NCI-H345 (cell line): ENCODE measurements around the gene KCNJ6.
"Not testable (repeated sequence)": the region's sequence is repeated elsewhere in the genome, so short reads cannot be mapped to it uniquely, and the experiment has no call there.

Experiments
- DNase-seq: peaks from one replicate; lab custom pipeline; 2025; lab: John Stamatoyannopoulos, UW

Gene KCNJ6

GRCh38 chr21:37770461-37770860 is 145.8 kb downstream of the KCNJ6 start:
- no peak for DNase-seq

DNA sequence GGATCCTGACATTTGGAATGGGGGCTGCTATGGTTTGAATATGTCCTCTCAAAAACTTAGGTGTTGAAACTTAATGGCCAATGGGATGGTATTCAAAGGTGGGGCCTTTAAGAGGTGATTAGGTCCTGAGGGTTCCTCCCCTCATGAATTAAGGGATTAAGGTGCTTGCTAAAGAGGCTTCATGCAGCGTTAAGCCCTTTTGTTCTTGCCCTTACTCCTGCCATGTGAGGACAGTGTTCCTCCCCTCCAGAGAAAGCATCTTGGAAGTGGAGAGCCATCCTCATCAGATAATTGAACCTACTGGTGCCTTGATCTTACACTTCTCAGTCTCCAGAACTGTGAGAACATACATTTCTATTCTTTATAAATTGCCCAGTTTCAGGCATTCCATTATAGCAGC is 146.6 kb downstream of the KCNJ6 start:
- DNase-seq = no peak

DNA sequence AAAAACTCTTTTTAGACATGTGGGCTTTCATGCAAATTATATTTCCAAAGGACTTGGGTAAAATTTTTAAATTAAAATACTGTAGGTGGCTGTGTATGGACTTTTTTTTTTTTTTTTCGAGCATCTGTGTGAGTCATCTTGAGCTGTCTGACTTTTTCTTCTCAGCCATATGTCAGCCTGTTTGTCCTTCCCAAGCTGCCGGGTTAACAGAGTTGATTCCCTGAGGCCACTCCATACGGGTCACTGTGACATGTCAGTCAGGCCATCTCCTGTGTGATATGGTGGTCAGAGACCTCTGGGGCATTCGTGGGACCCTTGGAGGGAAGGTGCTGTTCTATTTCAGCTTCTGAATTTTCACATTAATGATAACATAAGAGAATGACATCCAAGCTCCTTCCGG is 148.3 kb downstream of the KCNJ6 start:
- DNase-seq = no peak

DNA sequence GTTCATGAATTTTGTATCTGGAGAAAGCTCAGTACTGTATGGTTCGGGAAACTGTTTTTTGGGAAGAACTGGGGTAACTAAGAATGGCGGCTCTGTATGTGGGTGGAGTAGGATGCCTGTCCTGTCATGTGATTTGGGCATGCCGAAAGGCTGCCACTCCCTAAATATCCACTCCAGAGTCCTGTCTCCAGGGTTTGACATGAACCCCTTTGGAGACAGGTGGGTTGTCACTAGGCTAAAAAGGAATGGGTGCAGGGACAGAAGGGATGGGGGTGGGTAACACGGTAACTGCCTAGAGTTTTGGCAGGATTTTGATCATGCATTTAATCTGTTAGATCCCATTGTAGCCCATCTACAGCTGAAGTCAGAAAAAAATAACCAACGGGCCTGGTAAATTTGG is 150.1 kb downstream of the KCNJ6 start:
- DNase-seq = no peak

DNA sequence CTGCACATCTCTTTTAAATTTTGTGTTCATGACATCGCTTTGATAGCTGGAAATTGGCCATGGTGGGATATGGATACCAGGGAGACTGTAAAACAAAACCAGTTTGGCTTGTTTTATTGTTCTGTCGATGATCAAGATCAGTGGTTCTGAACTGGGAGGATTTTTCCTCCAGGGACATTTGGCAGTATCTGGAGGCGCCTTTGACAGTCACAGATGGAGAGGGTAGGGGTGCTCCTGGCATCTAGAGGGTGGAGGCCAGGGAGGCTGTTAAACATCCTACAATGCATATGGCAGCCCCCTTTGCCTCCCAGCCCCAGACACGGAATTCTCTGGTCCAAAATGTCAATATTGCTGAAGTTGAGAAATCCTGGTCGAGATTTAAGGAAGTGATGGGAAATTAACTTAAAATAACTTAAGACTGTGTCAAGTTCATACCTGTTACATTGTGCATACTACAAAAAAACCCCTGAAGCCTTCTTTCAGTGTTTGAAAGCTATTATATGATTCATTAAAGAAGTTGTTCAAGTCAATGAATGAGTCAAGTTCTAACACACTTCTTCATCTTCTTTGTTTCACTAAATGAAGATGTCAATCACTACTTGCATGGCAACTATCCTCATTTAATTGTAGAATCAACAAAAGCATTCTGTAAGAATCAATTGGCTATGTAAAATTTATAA is 150.9 kb downstream of the KCNJ6 start:
- no peak for DNase-seq

DNA sequence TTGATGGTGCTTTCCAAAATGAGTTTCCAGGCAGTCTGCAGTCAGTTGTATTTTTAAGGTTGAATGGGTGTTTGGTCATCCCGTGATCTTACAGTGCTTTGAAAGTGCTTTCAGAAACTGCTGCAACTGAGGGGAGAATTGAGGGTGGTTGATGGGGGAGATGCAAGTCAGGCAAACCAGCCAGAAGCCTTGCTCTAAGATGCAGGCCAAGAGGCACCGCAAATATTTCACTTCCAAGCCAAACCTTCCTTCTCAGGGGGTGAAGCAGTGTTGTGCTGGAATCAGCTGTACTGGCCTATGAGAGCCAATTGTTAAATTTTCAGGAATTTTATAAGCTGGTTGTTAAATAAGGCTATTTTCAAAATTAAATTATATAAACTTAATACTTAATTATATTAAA is 151.6 kb downstream of the KCNJ6 start:
- DNase-seq = no peak

GRCh38 chr21:37763298-37763697 is 153.0 kb downstream of the KCNJ6 start:
- no peak for DNase-seq

DNA sequence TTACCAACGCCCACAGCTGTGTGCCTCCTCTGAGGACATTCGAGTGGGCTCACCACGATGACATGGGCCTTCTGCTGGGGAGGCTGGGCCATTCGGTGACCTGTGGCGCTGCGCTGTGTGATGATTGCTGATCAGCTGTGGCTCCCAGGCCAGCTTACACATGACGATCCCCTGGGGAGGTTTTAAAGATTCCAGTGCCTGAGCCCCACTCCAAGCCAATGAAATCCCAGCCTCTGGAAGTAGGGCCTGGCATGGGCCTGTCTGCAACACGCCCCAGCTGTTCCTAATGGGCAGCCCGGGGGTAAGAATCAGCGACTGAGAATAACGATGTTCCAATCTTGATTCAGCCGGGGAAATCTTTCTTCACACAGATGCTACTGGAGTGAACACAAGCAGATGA is 153.7 kb downstream of the KCNJ6 start:
- no peak for DNase-seq

DNA sequence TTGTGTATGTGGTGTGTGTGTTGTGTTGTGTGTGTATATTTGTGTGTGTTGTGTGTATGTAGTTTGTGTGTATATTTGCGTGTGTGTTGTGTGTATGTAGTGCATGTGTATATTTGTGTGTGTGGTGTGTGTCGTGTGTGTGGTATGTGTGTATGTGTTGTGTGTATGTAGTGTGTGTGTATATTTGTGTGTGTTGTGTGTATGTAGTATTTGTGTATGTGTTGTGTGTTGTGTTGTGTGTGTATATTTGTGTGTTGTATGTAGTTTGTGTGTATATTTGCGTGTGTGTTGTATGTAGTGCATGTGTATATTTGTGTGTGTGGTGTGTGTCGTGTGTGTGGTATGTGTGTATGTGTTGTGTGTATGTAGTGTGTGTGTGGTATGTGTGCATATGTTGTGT is 154.9 kb downstream of the KCNJ6 start:
- DNase-seq = not testable (repeated sequence)

- DNase-seq = no peak
Measured at GRCh38 chr21:37759777-37760176, 156.5 kb downstream of the KCNJ6 start.

DNA sequence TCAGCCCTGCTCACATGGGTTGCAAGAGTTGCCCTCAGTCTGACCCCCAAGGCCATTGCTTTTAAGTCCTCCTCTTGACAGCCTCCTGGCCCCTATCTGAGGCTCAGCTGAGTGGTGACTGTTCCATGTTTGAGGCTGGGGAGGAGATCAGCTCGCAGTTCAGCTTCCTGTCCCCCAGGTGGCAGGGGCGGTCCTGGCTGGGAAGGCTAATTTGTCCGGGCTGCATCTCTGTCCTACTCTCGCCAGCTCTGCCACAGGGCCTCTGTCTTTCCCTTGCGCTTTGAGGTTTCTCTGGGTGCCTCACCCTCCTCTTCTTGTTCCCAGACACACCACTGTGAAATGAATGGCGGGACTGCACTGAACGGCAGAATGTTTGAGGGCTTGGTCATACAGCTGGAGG is 157.3 kb downstream of the KCNJ6 start:
- no peak for DNase-seq

- DNase-seq = no peak
Measured at GRCh38 chr21:37757606-37758376, 158.5 kb downstream of the KCNJ6 start.

- no peak for DNase-seq
Measured at GRCh38 chr21:37753122-37753599, 163.1 kb downstream of the KCNJ6 start.

DNA sequence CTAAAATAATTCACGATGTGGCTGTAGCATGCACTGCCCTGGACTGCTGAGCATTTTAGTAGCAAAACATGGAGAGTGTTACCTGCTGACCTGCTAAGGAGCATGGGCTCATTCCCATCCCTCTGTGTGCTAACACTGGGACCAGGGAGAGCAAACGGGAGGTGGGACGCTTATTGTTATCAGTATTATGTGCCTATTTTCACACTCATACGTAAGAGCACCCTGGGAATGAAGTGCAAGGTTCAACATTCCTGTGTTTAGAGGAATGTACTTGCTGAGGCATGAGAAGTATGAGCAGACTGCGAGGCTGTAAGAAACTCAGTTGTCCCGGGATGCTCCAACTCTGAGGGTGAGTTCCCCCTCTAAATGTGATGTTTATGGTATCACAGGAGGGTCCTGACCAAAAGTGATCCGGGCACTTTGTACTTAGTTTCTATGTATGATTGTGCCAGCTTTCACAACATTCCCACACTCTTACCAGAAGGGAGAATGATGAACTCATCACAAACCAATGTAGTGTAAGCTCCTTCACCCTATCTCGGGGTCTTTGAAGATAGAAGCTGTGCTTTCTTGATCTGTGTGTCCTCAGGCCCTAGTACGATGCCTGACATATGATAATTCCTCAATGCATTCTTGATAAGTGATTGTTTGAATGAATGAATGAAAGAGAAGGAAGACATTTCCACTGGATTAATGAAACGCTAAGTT is 164.8 kb downstream of the KCNJ6 start:
- no peak for DNase-seq

- no peak for DNase-seq
Measured at GRCh38 chr21:37749132-37749531, 167.1 kb downstream of the KCNJ6 start.

GRCh38 chr21:37748351-37748750 is 167.9 kb downstream of the KCNJ6 start:
- DNase-seq = no peak

DNA sequence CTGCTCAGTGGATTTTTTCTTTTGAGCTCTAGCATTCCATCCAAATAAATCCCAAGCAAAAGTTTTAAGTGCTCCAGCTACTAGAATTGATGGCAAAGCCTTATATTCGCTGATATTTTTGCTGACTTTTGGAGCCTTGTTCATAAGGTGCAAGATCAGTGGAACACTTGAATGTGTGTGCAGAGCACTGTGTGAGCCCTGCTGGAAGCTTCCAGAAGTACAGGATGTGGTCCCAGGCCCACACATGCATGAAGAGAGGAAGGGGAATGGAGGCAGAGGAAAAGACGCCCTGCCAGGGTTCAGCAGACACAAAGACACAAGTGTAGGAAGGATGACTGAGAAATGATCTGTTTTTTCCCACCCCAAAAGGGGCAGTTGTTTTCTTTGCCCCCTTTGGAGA is 169.4 kb downstream of the KCNJ6 start:
- no peak for DNase-seq

DNA sequence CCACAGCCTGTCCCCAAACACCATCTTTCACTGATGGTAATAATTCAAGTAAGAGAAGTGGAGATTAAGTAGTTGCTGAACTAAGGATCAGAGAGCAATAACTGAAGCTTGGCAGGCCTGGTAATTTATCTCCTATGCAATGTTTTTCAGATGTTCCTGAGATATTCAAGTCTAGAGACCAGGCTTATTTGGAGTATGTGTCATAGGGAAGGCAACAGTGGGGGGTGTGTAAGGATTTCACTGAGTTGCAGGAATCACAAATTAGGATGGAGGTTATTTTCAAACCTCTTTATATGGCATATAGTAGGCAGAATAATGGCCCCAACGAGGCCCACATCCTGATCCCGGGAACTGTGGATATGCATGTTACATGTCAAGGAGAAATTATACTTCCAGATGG is 171.7 kb downstream of the KCNJ6 start:
- no peak for DNase-seq

- DNase-seq = no peak
Measured at GRCh38 chr21:37742532-37742931, 173.7 kb downstream of the KCNJ6 start.

DNA sequence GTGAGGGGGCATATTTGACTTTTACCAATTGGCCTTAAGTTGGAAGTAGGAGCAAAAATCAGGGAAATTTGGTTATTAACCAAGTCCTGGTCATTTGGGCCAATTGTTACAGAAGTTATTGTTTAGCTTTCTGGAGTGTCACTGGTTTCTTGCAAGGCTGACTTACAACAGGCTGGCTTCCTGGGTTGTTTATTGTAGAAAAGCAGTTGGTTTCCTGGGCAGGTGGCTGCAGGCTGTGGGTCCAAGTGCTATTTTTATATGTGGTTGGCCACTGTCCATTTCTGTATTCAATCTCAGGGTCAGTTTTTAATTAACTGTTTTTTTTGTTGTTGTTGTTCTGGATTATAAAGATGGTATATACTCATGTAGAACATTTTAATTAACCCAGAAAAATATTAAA is 174.1 kb downstream of the KCNJ6 start:
- DNase-seq = no peak

DNA sequence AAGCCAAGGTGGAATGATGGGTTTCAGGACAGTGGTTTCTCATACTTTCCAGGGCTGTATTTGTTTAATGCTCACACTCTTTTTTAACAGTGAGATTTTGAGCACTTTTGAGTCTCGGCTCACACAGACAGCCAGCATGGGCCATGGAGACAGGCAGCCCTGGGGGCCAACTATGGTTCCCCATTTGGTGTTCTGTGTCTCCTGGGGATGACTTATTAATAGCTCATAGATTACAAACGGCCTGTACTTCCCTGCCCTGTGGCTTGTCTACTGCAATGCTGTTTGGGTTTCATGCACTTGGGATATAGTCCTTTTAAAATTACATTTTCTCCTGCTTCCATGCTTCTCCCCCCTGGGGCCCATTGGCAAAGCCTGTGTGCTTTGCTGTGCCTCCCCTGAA is 178.3 kb downstream of the KCNJ6 start:
- DNase-seq = no peak

DNA sequence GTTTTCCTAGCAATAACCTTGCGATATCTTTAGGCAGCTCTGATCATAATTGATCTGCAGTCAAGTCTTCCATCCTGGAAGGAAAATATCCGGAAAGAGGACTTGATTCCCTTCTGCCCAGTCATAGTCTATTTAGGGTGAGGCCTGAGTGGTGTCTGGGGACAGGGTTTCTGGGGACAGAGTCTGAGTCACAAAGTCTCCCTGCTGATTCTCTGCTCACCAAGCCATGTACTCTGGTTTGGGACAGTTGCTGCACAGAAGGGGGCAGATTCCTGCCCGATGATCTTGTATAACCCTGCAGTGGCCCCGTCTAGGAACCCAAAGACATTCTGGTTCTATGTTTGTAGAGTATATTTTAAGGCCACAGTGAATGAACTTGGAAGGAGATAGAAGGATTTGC is 178.8 kb downstream of the KCNJ6 start:
- no peak for DNase-seq

DNA sequence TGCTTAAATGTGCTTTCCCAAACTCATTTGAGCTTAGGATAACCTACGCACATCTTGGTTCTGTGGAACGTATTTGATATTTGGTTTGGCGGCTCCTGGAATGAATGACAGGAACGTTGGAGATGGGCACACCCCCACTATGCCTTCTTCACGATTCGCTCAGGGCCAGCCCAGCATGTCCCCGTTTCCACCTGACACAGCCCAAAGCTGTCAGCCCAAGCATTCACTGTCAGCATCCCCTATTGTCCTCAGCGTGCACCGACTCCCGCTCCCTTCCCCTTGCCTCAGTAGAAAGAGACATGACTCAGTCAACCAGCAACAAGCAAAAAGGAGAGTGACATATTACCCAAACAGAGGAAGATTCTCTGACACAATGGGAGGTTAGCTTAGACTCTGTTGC is 181.4 kb downstream of the KCNJ6 start:
- no peak for DNase-seq
